ENCODE data around the gene GART. TPM values are rescaled to one million over a fixed set of nuclear protein-coding genes. Genes with fewer than 3 reads are reported as not detected.

Gene GART
- total RNA-seq, 1 experiment from 2014 or later = 162 TPM

GRCh38 chr21:33549848-33550771, 8.2 kb upstream of the GART start:
- no peak overlapping the region for H3K9ac ChIP-seq (ENCODE audit: extremely low read depth, insufficient read length, low read length)
- H4K20me1 ChIP-seq (ENCODE audit: control insufficient read depth, insufficient read depth, insufficient read length) = no peaks in the 10 kb centered on the region
- H3K9me3 Mint-ChIP-seq = no peaks in the 10 kb centered on the region

More at GRCh38 chr21:33549848-33550771, 8.2 kb upstream of the GART start:
- Histone ChIP-seq H4K5ac (ENCODE audit: insufficient read length, low read depth, low read length) (no peak overlapping the region), H4K91ac (ENCODE audit: insufficient read length, low read depth, low read length) (no peak overlapping the region), H2AK5ac (ENCODE audit: insufficient read length, low read length) (no peak overlapping the region), H3K9me3 (ENCODE audit: control insufficient read depth, low read depth, low read length) (no peaks in the 10 kb centered on the region), H3K4me1 (ENCODE audit: insufficient read depth, low read length) (no peaks in the 10 kb centered on the region), H2BK15ac (ENCODE audit: low read depth, low read length) (no peak overlapping the region), H3K18ac (ENCODE audit: insufficient read length, low read depth, low read length) (no peak overlapping the region), H3K23me2 (ENCODE audit: insufficient read length, low read depth, low read length, poor library complexity, severe bottlenecking) (no peaks in the 10 kb centered on the region), H3K27ac (ENCODE audit: insufficient read length, low read depth, low read length) (no peak overlapping the region), H2AFZ (ENCODE audit: low read length) (no peak overlapping the region), H3K23ac (ENCODE audit: insufficient read length, low read depth, low read length) (no peak overlapping the region), H4K8ac (replicated peaks; ENCODE audit: insufficient read length, low read depth, low read length) (no peak overlapping the region), H3K14ac (ENCODE audit: insufficient read depth, low read length) (no peak overlapping the region), H2BK5ac (ENCODE audit: insufficient read length, low read length) (no peak overlapping the region), H3T11ph (ENCODE audit: low read length) (no peak overlapping the region), H2BK120ac (ENCODE audit: low read depth, low read length, poor library complexity, severe bottlenecking) (no peak overlapping the region), H2BK20ac (ENCODE audit: low read depth, low read length, poor library complexity, severe bottlenecking) (no peak overlapping the region), H3K56ac (ENCODE audit: insufficient read length, low read depth, low read length) (no peak overlapping the region), H3K27me3 (ENCODE audit: insufficient read depth, low read length) (no peaks in the 10 kb centered on the region), H3K79me2 (ENCODE audit: insufficient read depth, low read length) (peaks cover 47% of the 10 kb centered on the region), H2BK12ac (ENCODE audit: insufficient read length, low read depth, low read length) (no peak overlapping the region), H3K4me2 (ENCODE audit: insufficient read depth, insufficient read length, low read length) (no peak overlapping the region), H3K79me1 (ENCODE audit: insufficient read depth, low read depth, low read length, poor library complexity, severe bottlenecking) (peaks cover 13% of the 10 kb centered on the region), H3K4ac (ENCODE audit: low read depth, low read length) (no peak overlapping the region)
- TF ChIP-seq CTCF (conservative IDR thresholded peaks at IDR 0.05) = no peak
- Mint-ChIP-seq H3K27me3 (ENCODE audit: low read depth) (no peaks in the 10 kb centered on the region), H3K4me3 (no peak overlapping the region), H3K4me1 (peaks cover 6 to 10% of the 10 kb centered on the region in 2 experiments), H3K27ac (no peak overlapping the region), H3K36me3 (ENCODE audit: insufficient read depth in 1 of 3, low read depth in 3 of 3) (peaks cover 63 to 91% (median 81%) of the 10 kb centered on the region in 3 experiments)
- WGBS (ENCODE audit: extremely low coverage, insufficient read length, low lambda C conversion rate) = no CpG with 5 or more reads among the region's 19 CpGs
- DNase-seq = no peak
